ENCODE data around the gene MTIF3.

GRCh38 chr13:27395007-27395510 lies 55.3 kb downstream of the MTIF3 start:
- TF ChIP-seq, protein P1, sequence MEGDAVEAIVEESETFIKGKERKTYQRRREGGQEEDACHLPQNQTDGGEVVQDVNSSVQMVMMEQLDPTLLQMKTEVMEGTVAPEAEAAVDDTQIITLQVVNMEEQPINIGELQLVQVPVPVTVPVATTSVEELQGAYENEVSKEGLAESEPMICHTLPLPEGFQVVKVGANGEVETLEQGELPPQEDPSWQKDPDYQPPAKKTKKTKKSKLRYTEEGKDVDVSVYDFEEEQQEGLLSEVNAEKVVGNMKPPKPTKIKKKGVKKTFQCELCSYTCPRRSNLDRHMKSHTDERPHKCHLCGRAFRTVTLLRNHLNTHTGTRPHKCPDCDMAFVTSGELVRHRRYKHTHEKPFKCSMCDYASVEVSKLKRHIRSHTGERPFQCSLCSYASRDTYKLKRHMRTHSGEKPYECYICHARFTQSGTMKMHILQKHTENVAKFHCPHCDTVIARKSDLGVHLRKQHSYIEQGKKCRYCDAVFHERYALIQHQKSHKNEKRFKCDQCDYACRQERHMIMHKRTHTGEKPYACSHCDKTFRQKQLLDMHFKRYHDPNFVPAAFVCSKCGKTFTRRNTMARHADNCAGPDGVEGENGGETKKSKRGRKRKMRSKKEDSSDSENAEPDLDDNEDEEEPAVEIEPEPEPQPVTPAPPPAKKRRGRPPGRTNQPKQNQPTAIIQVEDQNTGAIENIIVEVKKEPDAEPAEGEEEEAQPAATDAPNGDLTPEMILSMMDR (IDR thresholded peaks at IDR 0.05) = no peak
- no peak for TF ChIP-seq POLR2AphosphoS5 (IDR thresholded peaks at IDR 0.05)
- no peak for TF ChIP-seq POLR2A (IDR thresholded peaks at IDR 0.05)
